ENCODE results near the gene BACH2.

Gene BACH2

DNA sequence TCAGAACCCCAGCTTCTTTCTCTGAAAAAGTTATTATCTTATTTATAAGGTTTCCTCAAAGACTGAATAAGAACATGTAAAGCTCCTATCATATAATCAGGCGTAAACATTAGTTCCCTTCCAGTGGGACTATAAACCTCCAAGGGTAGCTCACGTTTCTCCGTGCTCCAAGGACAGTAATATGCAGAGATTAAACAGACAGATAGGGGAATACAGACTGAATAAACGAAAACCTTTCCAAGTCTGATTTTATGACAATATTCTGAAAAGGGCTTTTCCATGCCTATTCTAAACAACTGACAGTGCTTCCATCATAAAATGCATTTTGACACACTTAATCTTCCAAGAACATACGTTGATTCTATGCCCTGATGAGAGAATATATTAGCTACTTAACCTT lies 22.8 kb downstream of the BACH2 start:
- Mint-ChIP-seq H3K27ac (peak overlapping the region; percentile 77), H3K4me3 (no peak overlapping the region), H3K36me3 (peaks cover 13% of the 10 kb centered on the region)

DNA sequence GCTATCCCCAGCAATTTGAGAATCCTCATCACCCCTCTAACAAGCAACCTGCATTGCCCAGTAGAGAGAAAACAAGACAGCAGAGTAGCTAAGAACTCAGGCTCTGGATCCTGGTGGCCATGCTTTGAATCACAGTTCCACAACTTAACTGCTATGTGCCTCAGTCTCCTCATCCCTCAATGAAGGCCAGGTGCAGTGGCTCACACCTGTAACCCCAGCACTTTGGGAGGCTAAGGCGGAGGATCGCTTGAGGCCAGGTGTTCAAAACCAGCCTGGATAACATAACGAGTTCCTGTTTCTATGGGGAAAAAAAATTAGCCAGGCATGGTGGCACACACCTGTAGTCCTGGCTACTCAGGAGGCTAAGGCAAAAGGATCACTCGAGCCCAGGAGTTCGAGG lies 23.7 kb downstream of the BACH2 start:
- Mint-ChIP-seq H3K27me3 (no peaks in the 10 kb centered on the region), H3K4me1 (peaks cover 71% of the 10 kb centered on the region), H3K4me3 (no peak overlapping the region), H3K9me3 (peaks cover 2% of the 10 kb centered on the region), H3K36me3 (peaks cover 13% of the 10 kb centered on the region), H3K27ac (peak overlapping the region; percentile 68)
- no peak for ATAC-seq

More for the DNA sequence above, 22.8 kb downstream of the BACH2 start:
- H3K4me1 Mint-ChIP-seq = peaks cover 72% of the 10 kb centered on the region
- no peak for ATAC-seq
- no peaks in the 10 kb centered on the region for H3K27me3 Mint-ChIP-seq
- peaks cover 2% of the 10 kb centered on the region for H3K9me3 Mint-ChIP-seq

DNA sequence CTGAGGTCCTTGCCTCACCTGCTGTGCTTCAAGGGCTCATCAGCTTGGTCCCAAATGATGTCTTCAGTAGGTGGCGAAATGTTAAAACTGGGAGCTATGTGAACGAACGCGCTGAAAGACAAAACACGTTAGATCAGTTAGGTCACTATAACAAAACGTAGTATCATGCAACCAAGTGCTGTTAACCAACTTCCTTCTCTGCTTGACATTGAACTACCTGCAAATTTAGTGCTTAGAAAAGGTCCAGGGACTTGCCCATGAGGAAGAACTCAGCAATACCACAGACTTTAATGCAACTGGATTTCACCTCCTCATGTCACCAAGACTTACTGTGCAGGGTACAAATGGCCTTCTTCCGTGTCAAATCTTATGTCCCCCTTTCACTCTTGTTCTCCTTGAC lies 24.8 kb downstream of the BACH2 start:
- Mint-ChIP-seq H3K27ac (peak overlapping the region; percentile 68), H3K4me1 (peaks cover 75% of the 10 kb centered on the region), H3K36me3 (peaks cover 13% of the 10 kb centered on the region), H3K4me3 (peak overlapping the region; percentile 48), H3K27me3 (no peaks in the 10 kb centered on the region), H3K9me3 (peaks cover 2% of the 10 kb centered on the region)
- ATAC-seq = peak; percentile 54

DNA sequence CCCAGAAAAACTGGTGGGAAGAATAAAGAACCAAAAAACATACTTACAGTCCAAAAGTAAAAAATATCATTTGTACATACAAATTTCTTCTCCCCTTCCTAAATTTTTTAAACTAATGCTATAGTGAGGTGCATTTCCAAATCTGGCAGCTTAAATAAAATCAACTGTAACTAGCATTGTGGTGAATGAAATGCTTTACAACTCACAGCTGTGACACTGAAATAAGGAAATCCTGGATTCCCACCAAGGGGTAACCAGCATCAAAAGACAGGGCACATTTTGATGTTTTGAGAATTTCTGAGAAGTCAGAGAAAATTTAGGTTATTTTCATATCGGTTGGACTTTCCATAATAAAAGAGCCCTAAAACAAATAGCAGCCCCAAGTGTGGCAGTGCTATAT lies 27.3 kb downstream of the BACH2 start:
- Mint-ChIP-seq H3K4me3 (no peak overlapping the region), H3K27me3 (no peaks in the 10 kb centered on the region), H3K9me3 (peaks cover 2% of the 10 kb centered on the region), H3K4me1 (peaks cover 68% of the 10 kb centered on the region), H3K36me3 (peaks cover 13% of the 10 kb centered on the region), H3K27ac (no peak overlapping the region)
- no peak for ATAC-seq

DNA sequence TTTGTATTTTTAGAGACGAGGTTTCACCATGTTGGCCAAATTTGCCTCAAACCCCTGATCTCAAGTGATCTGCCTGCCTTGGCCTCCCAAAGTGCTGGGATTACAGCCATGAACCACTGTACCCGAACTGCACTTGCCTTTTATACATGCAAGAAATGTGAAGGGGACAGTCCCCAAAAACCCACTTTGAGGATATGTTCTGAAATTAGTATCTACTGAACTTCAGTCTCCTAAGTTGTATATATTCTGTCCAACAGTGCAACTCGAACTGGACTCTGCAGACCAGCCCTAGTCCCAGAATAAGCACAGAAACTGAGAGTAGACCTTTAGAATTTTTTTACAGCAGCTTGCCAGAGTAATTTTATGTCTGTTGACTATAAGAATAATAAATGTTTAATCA lies 28.5 kb downstream of the BACH2 start:
- peaks cover 64% of the 10 kb centered on the region for H3K4me1 Mint-ChIP-seq
- peaks cover 2% of the 10 kb centered on the region for H3K9me3 Mint-ChIP-seq
- no peaks in the 10 kb centered on the region for H3K27me3 Mint-ChIP-seq
- peak overlapping the region; percentile 7 for H3K4me3 Mint-ChIP-seq
- peak; percentile 83 for ATAC-seq
- peaks cover 13% of the 10 kb centered on the region for H3K36me3 Mint-ChIP-seq
- H3K27ac Mint-ChIP-seq = peak overlapping the region; percentile 69

DNA sequence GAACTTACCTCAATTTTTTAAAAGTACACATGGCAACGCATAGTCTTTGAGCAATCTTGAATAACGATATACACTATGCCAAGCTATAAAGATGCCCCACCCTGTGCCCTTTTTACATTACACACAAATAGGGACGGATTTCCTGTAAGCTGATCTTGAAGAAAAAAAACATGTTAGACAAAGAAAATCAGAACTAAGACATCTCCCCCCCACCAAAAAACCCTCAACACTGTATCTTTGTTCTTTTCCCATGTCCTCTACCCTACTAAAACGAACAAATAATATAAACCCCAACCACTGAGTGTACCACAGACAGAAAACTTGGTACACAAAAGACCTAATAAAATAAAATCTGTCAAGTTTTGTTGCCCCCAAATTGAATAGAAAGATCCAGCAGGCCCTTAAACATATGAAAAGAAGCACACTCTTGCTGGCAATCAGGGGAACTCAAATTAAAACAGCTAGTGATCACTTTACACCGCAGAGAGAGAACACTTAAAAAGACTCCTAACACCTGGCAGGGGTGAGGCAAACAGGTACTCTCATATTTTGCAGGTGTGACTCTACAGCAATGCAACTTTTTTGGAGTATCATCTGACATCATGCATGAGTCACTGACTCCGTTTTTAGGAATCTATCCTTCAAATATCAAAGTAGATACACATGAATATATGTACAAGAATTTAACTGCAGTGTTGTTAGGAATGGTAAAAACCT lies 29.6 kb downstream of the BACH2 start:
- no peak for ATAC-seq
- peaks cover 13% of the 10 kb centered on the region for H3K36me3 Mint-ChIP-seq
- peak overlapping the region; percentile 69 for H3K27ac Mint-ChIP-seq
- peaks cover 53% of the 10 kb centered on the region for H3K4me1 Mint-ChIP-seq
- H3K27me3 Mint-ChIP-seq = no peaks in the 10 kb centered on the region
- peaks cover 2% of the 10 kb centered on the region for H3K9me3 Mint-ChIP-seq
- no peak overlapping the region for H3K4me3 Mint-ChIP-seq

DNA sequence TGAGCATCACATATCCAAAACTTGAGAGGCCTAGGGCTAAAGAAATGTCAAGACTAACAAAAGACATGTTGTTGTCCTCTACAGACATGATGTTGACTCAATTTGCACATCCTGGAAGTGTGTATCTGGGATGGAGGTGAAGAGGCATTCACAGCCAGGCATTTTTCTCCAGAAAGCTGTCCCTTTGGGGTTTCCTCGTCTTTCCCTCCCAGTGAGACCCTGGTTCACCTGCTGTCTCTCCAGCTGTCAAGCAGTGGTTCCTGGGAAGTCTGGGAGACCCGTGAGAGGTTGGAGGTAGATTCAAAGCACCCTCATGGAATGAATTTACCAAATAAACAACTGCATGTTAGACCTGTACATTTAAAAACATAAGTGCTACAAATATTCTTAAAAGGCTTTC lies 32.1 kb downstream of the BACH2 start:
- no peaks in the 10 kb centered on the region for H3K9me3 Mint-ChIP-seq
- ATAC-seq = no peak
- peaks cover 18% of the 10 kb centered on the region for H3K36me3 Mint-ChIP-seq
- H3K4me1 Mint-ChIP-seq = peaks cover 46% of the 10 kb centered on the region
- no peak overlapping the region for H3K4me3 Mint-ChIP-seq
- peak overlapping the region; percentile 37 for H3K27ac Mint-ChIP-seq
- H3K27me3 Mint-ChIP-seq = no peaks in the 10 kb centered on the region

DNA sequence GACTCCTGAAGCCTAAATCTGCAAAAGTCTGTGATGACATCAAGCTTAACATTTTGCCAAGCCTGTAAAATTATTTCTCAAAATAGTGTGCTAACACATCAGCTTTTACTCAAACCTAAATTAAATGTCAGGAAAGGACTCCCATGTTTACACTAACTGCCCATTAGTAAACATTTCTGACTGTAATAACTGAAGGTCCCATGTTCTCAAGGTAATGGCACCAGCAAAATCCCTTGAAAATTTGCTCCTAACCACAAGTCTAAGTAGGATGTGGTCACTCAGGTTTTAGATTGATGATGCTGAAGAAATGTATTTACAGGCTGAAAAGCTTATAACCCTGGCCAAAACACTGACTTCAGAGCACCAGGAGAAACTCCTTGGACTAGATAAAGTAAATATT lies 33.0 kb downstream of the BACH2 start:
- peaks cover 24% of the 10 kb centered on the region for H3K36me3 Mint-ChIP-seq
- no peaks in the 10 kb centered on the region for H3K9me3 Mint-ChIP-seq
- no peak overlapping the region for H3K4me3 Mint-ChIP-seq
- no peak for ATAC-seq
- H3K4me1 Mint-ChIP-seq = peaks cover 46% of the 10 kb centered on the region
- peak overlapping the region; percentile 37 for H3K27ac Mint-ChIP-seq
- H3K27me3 Mint-ChIP-seq = no peaks in the 10 kb centered on the region

DNA sequence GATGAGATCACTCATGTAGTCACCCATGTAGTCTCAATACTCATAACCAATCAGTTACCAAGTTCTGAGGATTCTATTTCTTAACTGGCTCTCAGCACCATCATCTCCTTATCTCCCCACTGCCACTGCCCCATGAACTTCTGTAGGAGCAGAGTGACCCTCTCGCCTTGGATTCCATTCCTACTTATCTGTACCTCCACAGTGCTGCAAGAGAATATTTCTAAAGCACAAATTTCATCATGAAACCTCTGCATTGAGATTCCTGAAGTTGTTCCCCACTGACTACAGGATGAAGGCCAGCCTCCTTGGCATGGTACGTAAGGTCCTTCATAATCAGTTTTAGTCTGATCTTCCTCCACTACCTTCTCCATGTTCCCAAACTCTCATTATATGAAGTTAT lies 34.8 kb downstream of the BACH2 start:
- peaks cover 29% of the 10 kb centered on the region for H3K36me3 Mint-ChIP-seq
- ATAC-seq = no peak
- H3K9me3 Mint-ChIP-seq = peaks cover under 1% of the 10 kb centered on the region
- no peaks in the 10 kb centered on the region for H3K27me3 Mint-ChIP-seq
- H3K4me1 Mint-ChIP-seq = peaks cover 36% of the 10 kb centered on the region
- no peak overlapping the region for H3K4me3 Mint-ChIP-seq
- peak overlapping the region; percentile 38 for H3K27ac Mint-ChIP-seq

DNA sequence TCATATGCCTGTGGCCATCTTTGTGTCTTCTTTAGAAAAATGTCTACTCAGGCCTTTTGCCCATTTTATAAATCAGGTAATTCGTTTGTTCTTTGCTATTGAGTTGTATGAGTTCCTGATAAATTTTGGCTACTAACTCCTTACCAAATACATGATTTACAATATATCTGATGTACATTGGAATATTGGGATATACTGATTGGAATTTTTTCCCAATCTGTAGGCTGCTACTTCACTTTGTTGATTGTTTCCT lies 39.2 kb downstream of the BACH2 start:
- Mint-ChIP-seq H3K9me3 (peaks cover 6% of the 10 kb centered on the region), H3K36me3 (peaks cover 45% of the 10 kb centered on the region), H3K4me1 (peaks cover 47% of the 10 kb centered on the region), H3K4me3 (no peak overlapping the region), H3K27ac (peak overlapping the region; percentile 50), H3K27me3 (no peaks in the 10 kb centered on the region)
- ATAC-seq = no peak

DNA sequence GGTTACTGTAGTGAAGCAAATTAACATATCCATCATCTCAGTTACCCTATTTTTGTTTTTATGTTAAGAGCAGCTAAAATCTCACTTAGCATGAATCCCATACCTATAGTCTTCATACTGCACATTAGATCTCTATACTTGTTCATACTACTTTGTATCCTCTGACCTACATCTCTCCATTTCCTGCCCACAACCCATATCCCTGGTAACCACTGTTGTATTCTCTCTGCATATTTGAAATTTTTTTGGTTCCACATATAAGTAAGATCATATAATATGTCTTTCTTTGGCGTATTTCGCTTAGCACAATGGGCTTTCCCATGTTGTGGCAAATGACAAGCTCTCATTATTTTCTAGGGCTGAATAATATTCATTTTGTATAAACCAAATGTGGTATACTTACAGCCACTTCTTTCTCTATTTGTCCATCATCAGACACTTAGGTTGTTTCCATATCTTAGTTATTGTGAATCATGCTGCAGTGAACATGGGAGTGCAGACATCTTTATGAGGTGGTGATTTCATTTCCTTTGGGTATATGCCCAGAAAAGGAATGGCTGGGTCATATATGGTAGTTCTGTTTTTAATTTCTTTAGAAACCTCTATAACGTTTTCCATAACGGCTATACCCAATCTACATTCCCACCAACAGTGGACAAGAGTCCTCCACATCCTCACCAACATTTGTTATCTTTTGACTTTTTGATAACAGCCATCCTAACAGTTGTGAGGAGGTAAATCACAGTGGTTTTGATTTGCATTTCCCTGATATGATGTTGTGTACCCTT lies 39.8 kb downstream of the BACH2 start:
- Mint-ChIP-seq H3K36me3 (peaks cover 43% of the 10 kb centered on the region), H3K4me1 (peaks cover 50% of the 10 kb centered on the region), H3K9me3 (peaks cover 6% of the 10 kb centered on the region), H3K4me3 (no peak overlapping the region), H3K27ac (peak overlapping the region; percentile 50), H3K27me3 (no peaks in the 10 kb centered on the region)
- no peak for ATAC-seq

DNA sequence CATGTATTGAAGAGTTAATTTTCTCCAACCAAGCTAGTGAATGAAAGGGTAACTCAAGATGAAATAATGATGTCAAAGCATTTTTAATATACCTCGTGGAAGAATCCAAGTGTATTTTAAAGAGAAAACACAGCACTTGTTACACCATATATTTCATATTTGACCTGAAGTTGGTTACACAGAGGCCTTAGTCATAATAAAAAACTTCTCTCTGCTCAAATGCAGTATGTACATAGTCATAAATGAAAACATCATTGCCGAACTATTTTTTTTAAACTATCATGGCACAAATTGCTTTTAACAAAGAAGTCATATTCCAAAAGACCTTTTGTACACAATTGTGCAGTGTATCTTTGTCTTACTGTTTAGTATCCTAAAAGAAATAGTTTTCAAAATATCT lies 43.0 kb downstream of the BACH2 start:
- H3K4me3 Mint-ChIP-seq = no peak overlapping the region
- H3K4me1 Mint-ChIP-seq = peaks cover 60% of the 10 kb centered on the region

DNA sequence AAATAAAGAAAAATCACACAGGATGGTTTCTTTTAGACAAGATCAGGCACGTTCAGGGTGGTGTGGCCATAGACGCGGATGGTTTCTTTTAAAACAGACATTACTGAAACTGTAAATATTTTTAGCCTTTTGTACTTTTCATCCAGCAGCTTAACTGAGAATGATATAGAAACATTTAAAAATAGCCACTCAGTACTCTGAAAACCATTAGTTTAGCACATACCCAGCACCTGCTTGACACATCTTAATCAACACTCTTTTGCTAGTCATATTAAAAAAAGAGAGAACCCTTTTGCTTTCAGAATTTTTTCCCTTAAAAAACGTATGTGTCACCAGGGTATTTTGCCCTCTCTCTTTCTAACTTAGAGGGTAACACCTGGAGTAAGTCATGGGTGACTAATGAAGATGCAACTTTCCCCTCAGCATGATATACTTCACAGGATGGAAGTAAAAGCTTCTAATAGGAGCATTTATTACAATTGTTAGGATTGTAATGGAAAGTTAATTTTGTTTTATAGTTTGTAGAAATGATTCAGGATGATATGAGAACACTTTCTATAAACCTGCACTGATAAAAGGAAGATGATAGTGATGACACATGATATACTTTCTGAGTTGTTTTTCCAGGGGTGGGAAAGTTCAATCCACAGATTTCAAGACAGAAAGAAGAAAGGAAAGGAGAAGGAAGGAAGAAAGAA lies 45.2 kb downstream of the BACH2 start:
- Mint-ChIP-seq H3K9me3 (peaks cover 3% of the 10 kb centered on the region), H3K27me3 (no peaks in the 10 kb centered on the region), H3K27ac (peak overlapping the region; percentile 83), H3K4me3 (no peak overlapping the region), H3K36me3 (peaks cover 34% of the 10 kb centered on the region), H3K4me1 (peaks cover 57% of the 10 kb centered on the region)
- ATAC-seq = peak; percentile 85

More for the DNA sequence above, 43.0 kb downstream of the BACH2 start:
- Mint-ChIP-seq H3K9me3 (peaks cover 6% of the 10 kb centered on the region), H3K27ac (peak overlapping the region; percentile 50), H3K27me3 (no peaks in the 10 kb centered on the region), H3K36me3 (peaks cover 26% of the 10 kb centered on the region)
- no peak for ATAC-seq

DNA sequence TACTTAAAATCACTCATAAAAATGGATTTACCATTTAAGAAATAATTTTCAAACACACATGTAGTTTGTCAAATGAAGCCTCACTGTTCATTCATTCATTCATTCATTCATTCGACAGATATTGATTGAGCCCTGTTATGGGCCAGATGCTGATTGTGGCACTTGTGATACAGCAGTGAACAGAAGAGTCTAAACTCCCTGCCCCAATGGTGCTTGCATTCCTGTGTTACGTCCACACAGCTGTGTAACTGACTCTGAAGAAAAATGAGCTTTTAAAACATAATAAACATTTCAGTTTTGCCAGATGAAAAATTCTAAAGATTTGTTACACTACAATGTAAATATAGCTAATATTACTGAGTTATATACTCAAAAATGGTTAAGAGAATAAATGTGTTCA lies 46.2 kb downstream of the BACH2 start:
- Mint-ChIP-seq H3K4me1 (peaks cover 50% of the 10 kb centered on the region), H3K36me3 (peaks cover 24% of the 10 kb centered on the region), H3K27ac (peak overlapping the region; percentile 80), H3K27me3 (no peaks in the 10 kb centered on the region), H3K4me3 (no peak overlapping the region), H3K9me3 (peaks cover 2% of the 10 kb centered on the region)
- no peak for ATAC-seq

DNA sequence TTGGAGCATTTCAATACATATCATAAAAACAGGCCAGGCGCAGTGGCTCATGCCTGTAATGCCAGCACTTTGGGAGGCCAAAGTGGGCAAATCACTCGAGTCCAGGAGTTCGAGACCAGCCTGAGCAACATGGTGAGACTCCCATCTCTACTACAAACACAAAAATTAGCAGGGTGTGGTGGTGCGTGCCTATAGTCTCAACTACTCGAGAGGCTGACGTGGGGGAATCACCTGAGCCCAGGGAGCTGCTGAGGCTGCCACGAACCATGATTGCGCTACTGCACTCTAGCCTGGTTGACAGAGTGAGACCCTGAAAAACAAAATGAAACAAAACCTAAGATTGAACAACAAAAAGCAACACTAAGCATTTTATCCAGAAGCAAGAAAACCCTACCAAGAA lies 47.2 kb downstream of the BACH2 start:
- H3K36me3 Mint-ChIP-seq = peaks cover 20% of the 10 kb centered on the region
- H3K27ac Mint-ChIP-seq = peak overlapping the region; percentile 80
- H3K4me1 Mint-ChIP-seq = peaks cover 41% of the 10 kb centered on the region
- peak; percentile 76 for ATAC-seq
- no peaks in the 10 kb centered on the region for H3K9me3 Mint-ChIP-seq
- H3K4me3 Mint-ChIP-seq = peak overlapping the region; percentile 19
- no peaks in the 10 kb centered on the region for H3K27me3 Mint-ChIP-seq

Measured in stimulated activated memory B cell treated with anti-CD40 and anti-IgM and Interleukin-4, amounts not matched to agents 10 μg/mL and 1 μg/mL and 100 μg/mL, for 72 hours (primary cell).